Dendritic cell treated with granulocyte-macrophage colony-stimulating factor and Interleukin-4, amounts not matched to agents 40 ng/mL and 50 ng/mL, for 4 days (primary cell): ENCODE data around the gene CD276.

Experiments
- H3K27ac Mint-ChIP-seq: one replicate; pipeline ENCODE4 v1.8.0; 2022; ENCODE audit warnings: mild to moderate bottlenecking, mixed read lengths
- H3K27me3 Mint-ChIP-seq: one replicate; pipeline ENCODE4 v1.8.0; 2022; ENCODE audit warnings: mild to moderate bottlenecking, mixed read lengths
- H3K36me3 Mint-ChIP-seq: one replicate; pipeline ENCODE4 v1.8.0; 2022; ENCODE audit warnings: low read depth, mixed read lengths
- H3K4me1 Mint-ChIP-seq: one replicate; pipeline ENCODE4 v1.8.0; 2022; ENCODE audit warnings: low read depth, mixed read lengths
- H3K4me3 Mint-ChIP-seq: one replicate; pipeline ENCODE4 v1.8.0; 2022; ENCODE audit warnings: mild to moderate bottlenecking, moderate library complexity, mixed read lengths
- H3K9me3 Mint-ChIP-seq: one replicate; pipeline ENCODE4 v1.8.0; 2022; ENCODE audit warnings: mixed read lengths
- intact Hi-C: fragments of 100-400 bp; cut with micrococcal nuclease; formaldehyde crosslinking; loops from one replicate; pipeline ENCODE4 v1.15.0; 2022

Gene CD276

GRCh38 chr15:73750951-73751350, 66.8 kb downstream of the CD276 start:
- Mint-ChIP-seq H3K4me1 (peaks cover 6% of the 10 kb centered on the region), H3K27me3 (peaks cover 80% of the 10 kb centered on the region), H3K27ac (no peak overlapping the region), H3K36me3 (no peaks in the 10 kb centered on the region), H3K4me3 (no peak overlapping the region), H3K9me3 (no peaks in the 10 kb centered on the region)
- intact Hi-C loops: no loop called here

- Mint-ChIP-seq H3K27me3 (peaks cover 80% of the 10 kb centered on the region), H3K27ac (no peak overlapping the region), H3K4me1 (peaks cover 6% of the 10 kb centered on the region), H3K9me3 (no peaks in the 10 kb centered on the region), H3K4me3 (no peak overlapping the region), H3K36me3 (no peaks in the 10 kb centered on the region)
- intact Hi-C loops: no loop called here
Measured at GRCh38 chr15:73751511-73751898, 67.3 kb downstream of the CD276 start.

GRCh38 chr15:73751899-73752805, 68.0 kb downstream of the CD276 start:
- no peak overlapping the region for H3K27ac Mint-ChIP-seq
- H3K4me1 Mint-ChIP-seq: peaks cover 6% of the 10 kb centered on the region
- H3K9me3 Mint-ChIP-seq: no peaks in the 10 kb centered on the region
- intact Hi-C loops: no loop called here
- peaks cover 75% of the 10 kb centered on the region for H3K27me3 Mint-ChIP-seq
- no peaks in the 10 kb centered on the region for H3K36me3 Mint-ChIP-seq
- H3K4me3 Mint-ChIP-seq: no peak overlapping the region

DNA sequence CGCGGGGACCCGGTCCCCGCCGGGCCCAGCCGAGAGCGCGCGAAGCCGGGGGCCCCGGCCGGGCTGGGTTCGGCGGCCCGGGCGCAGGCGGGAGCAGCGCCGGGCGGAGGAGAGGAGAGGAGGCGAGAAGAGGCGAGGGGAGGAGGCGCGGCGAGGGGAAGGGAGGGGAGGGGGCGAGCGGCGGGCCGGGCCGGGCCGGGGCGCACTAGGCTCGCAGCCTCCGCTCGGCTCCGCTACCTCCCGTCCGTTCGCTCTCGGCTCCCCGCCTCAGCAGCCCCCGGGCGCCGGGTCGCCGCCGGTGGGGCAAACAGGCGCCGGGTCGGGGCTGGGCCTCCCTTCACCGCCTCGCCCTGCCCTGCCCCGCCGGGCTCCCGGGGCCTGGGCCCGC, 68.6 kb downstream of the CD276 start:
- Mint-ChIP-seq H3K27ac (no peak overlapping the region), H3K9me3 (no peaks in the 10 kb centered on the region), H3K27me3 (peaks cover 74% of the 10 kb centered on the region), H3K4me3 (no peak overlapping the region), H3K36me3 (no peaks in the 10 kb centered on the region), H3K4me1 (peaks cover 6% of the 10 kb centered on the region)
- intact Hi-C loops: no loop called here

GRCh38 chr15:73753250-73754130, 69.3 kb downstream of the CD276 start, which contains the start of gene INSYN1:
INSYN1 (minus strand) TSS chr15:73753351; CDS start chr15:73751130, 2,221 bp downstream.
- H3K9me3 Mint-ChIP-seq: no peaks in the 10 kb centered on the region
- H3K27me3 Mint-ChIP-seq: peaks cover 69% of the 10 kb centered on the region
- H3K4me1 Mint-ChIP-seq: peaks cover 6% of the 10 kb centered on the region
- H3K4me3 Mint-ChIP-seq: no peak within 1 kb of the TSS
- H3K27ac Mint-ChIP-seq: no peak within 1 kb of the TSS
- H3K36me3 Mint-ChIP-seq: no peaks in the 10 kb centered on the region
- intact Hi-C loops: no loop called here

DNA sequence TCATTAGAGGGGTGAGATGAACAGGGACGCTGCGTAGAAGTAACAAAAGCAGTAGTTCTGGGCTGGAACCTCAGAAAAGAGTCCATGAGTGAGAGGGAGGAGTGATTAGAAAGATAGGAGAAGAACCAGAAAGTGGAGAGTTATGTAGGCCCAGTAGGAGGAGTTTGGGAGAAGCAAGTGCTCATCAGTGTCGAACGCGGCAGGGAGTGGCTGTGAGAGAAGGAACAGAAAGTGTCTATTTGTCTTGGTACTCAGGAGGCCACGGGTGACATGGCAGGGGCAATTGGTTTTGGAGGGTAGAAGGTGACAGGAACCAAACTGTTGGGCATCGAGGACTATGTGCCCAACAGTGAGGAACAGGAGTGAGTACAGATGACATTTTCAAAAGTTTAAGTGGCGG, 70.3 kb downstream of the CD276 start:
- no peak overlapping the region for H3K27ac Mint-ChIP-seq
- H3K27me3 Mint-ChIP-seq: peaks cover 65% of the 10 kb centered on the region
- peaks cover 6% of the 10 kb centered on the region for H3K4me1 Mint-ChIP-seq
- H3K4me3 Mint-ChIP-seq: no peak overlapping the region
- H3K36me3 Mint-ChIP-seq: no peaks in the 10 kb centered on the region
- intact Hi-C loops: no loop called here
- no peaks in the 10 kb centered on the region for H3K9me3 Mint-ChIP-seq

DNA sequence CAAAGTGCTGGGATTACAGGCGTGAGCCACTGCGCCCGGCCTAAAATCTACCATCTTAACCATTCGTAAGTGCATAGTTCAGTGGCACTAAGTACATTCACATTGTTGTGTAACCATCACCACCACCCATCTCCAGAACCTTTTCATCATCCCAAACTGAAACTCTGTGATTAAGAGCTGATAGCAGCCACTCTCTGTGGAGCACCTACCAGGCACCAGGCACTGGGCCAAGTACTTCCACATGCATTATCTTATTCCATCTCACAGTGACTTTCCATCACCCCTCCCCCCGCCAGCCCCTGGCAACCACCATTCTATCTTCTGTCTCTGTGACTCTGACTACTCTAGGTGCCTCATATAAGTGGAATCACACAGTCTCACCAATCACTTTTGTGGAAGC, 71.3 kb downstream of the CD276 start:
- Mint-ChIP-seq H3K9me3 (no peaks in the 10 kb centered on the region), H3K27me3 (peaks cover 55% of the 10 kb centered on the region)

GRCh38 chr15:73755946-73756345, 71.8 kb downstream of the CD276 start:
- Mint-ChIP-seq H3K4me3 (no peak overlapping the region), H3K36me3 (no peaks in the 10 kb centered on the region), H3K27me3 (peaks cover 51% of the 10 kb centered on the region), H3K27ac (no peak overlapping the region), H3K4me1 (peaks cover 6% of the 10 kb centered on the region), H3K9me3 (no peaks in the 10 kb centered on the region)
- intact Hi-C loops: no loop called here

More for the DNA sequence above, 71.3 kb downstream of the CD276 start:
- peaks cover 6% of the 10 kb centered on the region for H3K4me1 Mint-ChIP-seq
- no peak overlapping the region for H3K4me3 Mint-ChIP-seq
- H3K36me3 Mint-ChIP-seq: no peaks in the 10 kb centered on the region
- H3K27ac Mint-ChIP-seq: no peak overlapping the region
- intact Hi-C loops: no loop called here

DNA sequence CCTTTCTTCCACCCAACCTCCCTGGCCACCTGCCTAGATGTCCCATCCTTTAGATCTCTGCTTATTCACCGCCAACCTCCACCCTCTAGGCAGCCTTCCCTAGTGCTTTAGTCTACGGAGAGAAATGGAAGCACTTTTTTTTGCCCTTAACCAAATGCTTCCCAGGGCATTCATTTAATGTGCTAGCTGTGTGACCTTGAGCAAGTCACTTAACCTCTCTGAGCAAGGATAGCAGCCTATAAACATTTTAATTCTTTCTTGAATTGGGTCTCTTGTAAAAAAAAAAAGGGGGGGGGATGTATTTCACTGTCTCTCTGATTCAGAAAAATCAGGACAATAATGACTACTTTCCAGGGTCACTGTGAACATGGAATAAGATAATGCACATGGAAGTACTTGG, 72.2 kb downstream of the CD276 start:
- intact Hi-C loops: no loop called here
- Mint-ChIP-seq H3K27ac (no peak overlapping the region), H3K4me1 (peaks cover 6% of the 10 kb centered on the region)

DNA sequence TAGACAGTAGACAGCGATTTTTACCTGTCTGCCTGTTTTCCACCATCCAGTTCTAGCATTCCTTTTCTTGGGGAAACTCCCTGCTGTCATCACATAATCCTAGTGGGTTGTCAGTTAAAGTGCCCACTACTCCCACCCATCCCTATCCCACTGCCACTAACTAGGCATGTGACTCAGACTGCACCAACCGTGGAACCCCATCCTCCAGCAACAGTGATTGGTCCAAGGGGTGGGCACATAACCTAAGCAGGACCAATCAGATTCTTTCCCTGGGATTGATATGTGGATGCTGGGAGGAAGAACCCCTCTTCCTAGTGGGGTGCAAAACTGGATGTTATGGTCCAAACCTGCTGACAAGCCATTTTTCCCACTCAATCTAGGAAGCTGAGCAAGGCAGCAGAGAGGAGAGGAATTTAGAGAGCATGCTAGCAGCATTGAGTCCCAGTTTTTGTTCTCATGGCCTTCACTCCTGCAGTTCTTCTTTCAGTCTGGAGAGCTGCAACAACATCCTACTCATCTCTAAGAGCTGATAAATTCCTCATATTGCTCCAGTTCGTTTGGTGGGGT, 72.8 kb downstream of the CD276 start:
- H3K9me3 Mint-ChIP-seq: no peaks in the 10 kb centered on the region
- peaks cover 43% of the 10 kb centered on the region for H3K27me3 Mint-ChIP-seq
- intact Hi-C loops: no loop called here
- no peak overlapping the region for H3K4me3 Mint-ChIP-seq
- no peaks in the 10 kb centered on the region for H3K36me3 Mint-ChIP-seq
- H3K4me1 Mint-ChIP-seq: peaks cover 6% of the 10 kb centered on the region
- H3K27ac Mint-ChIP-seq: no peak overlapping the region

More for the DNA sequence above, 72.2 kb downstream of the CD276 start:
- H3K9me3 Mint-ChIP-seq: no peaks in the 10 kb centered on the region
- peaks cover 46% of the 10 kb centered on the region for H3K27me3 Mint-ChIP-seq
- H3K4me3 Mint-ChIP-seq: no peak overlapping the region
- no peaks in the 10 kb centered on the region for H3K36me3 Mint-ChIP-seq

DNA sequence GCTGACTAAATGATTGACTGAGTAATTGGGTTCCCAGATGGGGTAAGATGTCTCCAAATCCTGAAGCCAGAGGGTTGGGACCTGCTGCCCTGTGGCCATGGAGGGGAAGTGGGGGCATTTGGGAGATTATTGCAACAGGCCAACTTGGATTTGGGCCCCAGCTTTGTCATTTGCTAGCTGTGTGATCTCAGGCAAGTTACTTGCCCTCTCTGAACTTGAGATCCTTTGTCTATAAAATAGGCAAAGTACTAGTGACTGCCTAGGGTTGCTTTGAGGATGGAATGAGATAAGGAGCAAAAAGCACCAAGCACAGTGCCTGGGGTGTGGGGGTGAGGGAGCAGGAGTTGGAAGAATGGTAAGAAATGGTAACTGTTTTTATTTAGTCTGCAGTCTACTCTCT, 73.4 kb downstream of the CD276 start:
- Mint-ChIP-seq H3K36me3 (no peaks in the 10 kb centered on the region), H3K27me3 (peaks cover 39% of the 10 kb centered on the region), H3K4me3 (no peak overlapping the region), H3K9me3 (no peaks in the 10 kb centered on the region), H3K4me1 (peaks cover 6% of the 10 kb centered on the region), H3K27ac (no peak overlapping the region)
- intact Hi-C loops: no loop called here

DNA sequence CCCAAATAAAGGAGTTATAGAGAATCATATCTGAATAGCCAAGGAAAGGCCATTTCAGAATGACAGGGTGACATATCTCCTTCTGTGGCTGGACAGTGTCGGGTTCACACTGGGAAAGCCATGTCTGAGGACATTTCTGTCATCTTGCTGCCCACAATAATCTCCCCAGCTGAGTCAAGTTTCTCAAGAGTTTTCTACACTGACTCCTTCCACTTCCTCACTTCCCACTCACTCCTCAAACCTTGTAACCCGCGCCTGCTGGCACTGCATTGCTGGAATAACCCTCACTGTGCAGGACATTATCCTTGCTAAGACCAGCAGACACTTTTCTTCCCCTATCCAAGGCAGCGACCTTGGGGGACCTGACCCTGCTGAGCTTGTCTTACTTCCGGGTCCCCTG, 74.3 kb downstream of the CD276 start:
- Mint-ChIP-seq H3K36me3 (no peaks in the 10 kb centered on the region), H3K27me3 (peaks cover 36% of the 10 kb centered on the region), H3K4me1 (peaks cover 6% of the 10 kb centered on the region), H3K9me3 (no peaks in the 10 kb centered on the region), H3K27ac (no peak overlapping the region), H3K4me3 (no peak overlapping the region)
- intact Hi-C loops: no loop called here

GRCh38 chr15:73760330-73761329, 76.4 kb downstream of the CD276 start:
- intact Hi-C loops: no loop called here
- Mint-ChIP-seq H3K27me3 (peaks cover 19% of the 10 kb centered on the region), H3K27ac (no peak overlapping the region), H3K4me1 (no peaks in the 10 kb centered on the region), H3K9me3 (no peaks in the 10 kb centered on the region), H3K4me3 (no peak overlapping the region), H3K36me3 (no peaks in the 10 kb centered on the region)
